ENCODE measurements around the gene MYH11.
"Not testable (repeated sequence)": the region's sequence is repeated elsewhere in the genome, so short reads cannot be mapped to it uniquely, and the experiment has no call there.

Gene MYH11

DNA sequence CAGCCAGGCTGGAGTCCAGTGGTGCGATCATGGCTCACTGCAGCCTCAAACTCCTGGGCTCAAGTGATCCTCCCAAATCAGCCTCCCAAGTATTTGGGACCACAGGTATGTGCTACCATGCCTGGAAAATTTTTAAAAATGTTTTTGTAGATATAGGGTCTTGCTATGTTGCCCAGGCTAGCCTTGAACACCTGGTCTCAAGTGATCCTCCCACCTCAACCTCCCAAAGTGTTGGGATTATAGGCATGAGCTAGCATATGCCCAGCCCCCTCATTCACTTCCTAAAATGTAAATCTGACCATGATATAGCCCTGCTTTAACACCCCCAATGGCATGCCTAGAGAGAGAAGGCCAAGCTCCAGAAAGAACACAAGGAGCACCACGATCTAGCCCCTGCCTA, 108.2 kb downstream of the MYH11 start:
- H3K36me3 ChIP-seq (replicated peaks): no peaks in the 10 kb centered on the region
- no peak for DNase-seq (ENCODE audit: low spot score in 2 of 2)
- in situ Hi-C loops (cut with MboI; ENCODE audit: low sequenced_read_pairs): no loop called here
- H3K9me3 ChIP-seq: no peaks in the 10 kb centered on the region
- H3K4me3 ChIP-seq: no peak overlapping the region
- H3K27me3 ChIP-seq (ENCODE audit: low read depth): no peaks in the 10 kb centered on the region
- H3K4me1 ChIP-seq: no peaks in the 10 kb centered on the region

DNA sequence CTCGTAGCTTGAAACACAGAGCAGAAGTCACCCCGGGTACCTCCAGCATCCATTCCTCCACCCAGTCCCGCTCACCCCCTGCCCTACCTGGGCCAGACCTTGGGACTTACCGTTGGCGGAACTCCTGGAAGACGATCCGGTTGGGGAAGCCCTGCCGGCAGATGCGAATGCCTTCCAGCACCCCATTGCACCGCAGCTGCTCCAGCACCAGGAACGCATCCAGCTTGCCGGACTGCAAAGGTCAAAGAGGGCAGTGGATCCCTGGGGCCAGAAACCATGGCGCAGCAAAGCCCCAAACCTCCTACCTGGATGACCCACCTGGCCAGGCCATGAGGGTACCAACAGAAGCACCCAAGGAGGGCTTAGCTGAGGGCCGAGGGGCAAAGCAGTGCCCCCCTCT, 108.9 kb downstream of the MYH11 start:
- H3K4me1 ChIP-seq: no peaks in the 10 kb centered on the region
- no peak for DNase-seq (ENCODE audit: low spot score in 2 of 2)
- no peaks in the 10 kb centered on the region for H3K27me3 ChIP-seq (ENCODE audit: low read depth)
- no peak overlapping the region for H3K4me3 ChIP-seq
- H3K36me3 ChIP-seq (replicated peaks): no peaks in the 10 kb centered on the region
- H3K9me3 ChIP-seq: no peaks in the 10 kb centered on the region
- in situ Hi-C loops (cut with MboI; ENCODE audit: low sequenced_read_pairs): no loop called here

DNA sequence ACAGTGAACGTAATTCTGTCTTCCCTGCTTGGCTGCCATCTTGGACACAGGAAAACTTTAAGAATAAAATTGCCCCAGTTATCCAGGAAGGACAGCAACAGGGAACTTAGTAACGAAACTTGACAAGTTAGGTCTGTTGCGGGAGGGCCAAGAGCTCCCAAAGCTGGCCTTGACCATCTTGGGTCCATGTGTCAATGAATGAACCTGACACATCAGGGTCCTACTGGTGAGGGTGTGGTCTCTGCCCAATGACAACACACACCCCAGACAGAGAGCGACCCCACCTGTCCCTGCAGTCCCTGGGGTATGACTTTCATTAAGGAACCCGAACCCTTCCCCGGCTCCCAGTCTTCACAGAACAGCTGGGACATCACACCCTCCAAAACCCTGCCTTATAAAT, 110.5 kb downstream of the MYH11 start:
- H3K4me3 ChIP-seq: no peak overlapping the region
- H3K36me3 ChIP-seq (replicated peaks): no peaks in the 10 kb centered on the region

GRCh38 chr16:15743657-15744056, 113.2 kb downstream of the MYH11 start:
- DNase-seq (ENCODE audit: low spot score in 2 of 2): no peak
- no peaks in the 10 kb centered on the region for H3K9me3 ChIP-seq
- in situ Hi-C loops (cut with MboI; ENCODE audit: low sequenced_read_pairs): no loop called here
- no peaks in the 10 kb centered on the region for H3K36me3 ChIP-seq (replicated peaks)
- no peaks in the 10 kb centered on the region for H3K4me1 ChIP-seq
- H3K4me3 ChIP-seq: no peak overlapping the region
- no peaks in the 10 kb centered on the region for H3K27me3 ChIP-seq (ENCODE audit: low read depth)

More for the DNA sequence above, 110.5 kb downstream of the MYH11 start:
- no peaks in the 10 kb centered on the region for H3K27me3 ChIP-seq (ENCODE audit: low read depth)
- in situ Hi-C loops (cut with MboI; ENCODE audit: low sequenced_read_pairs): no loop called here
- no peak for DNase-seq (ENCODE audit: low spot score in 2 of 2)
- H3K4me1 ChIP-seq: no peaks in the 10 kb centered on the region
- no peaks in the 10 kb centered on the region for H3K9me3 ChIP-seq

DNA sequence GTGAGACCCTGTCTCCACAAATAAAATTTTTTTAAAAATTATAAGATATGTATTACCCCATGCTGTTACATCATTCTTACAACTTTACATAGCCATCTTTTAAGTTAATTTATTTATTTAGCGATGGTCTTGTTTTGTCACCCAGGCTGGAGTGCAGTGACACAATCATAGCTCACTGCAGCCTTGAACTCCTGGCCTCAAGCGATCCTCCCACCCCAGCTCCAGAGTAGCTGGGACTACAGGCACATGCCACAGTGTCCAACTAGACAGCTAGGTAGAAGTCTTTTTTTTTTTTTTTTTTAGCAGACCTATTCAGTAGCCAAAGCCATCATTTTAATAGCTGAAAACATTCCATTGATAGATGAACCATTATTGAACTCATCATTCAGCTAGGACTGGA, 114.1 kb downstream of the MYH11 start:
- no peak for DNase-seq (ENCODE audit: low spot score in 2 of 2)
- in situ Hi-C loops (cut with MboI; ENCODE audit: low sequenced_read_pairs): no loop called here
- no peaks in the 10 kb centered on the region for H3K27me3 ChIP-seq (ENCODE audit: low read depth)
- no peaks in the 10 kb centered on the region for H3K36me3 ChIP-seq (replicated peaks)
- no peak overlapping the region for H3K4me3 ChIP-seq
- H3K4me1 ChIP-seq: no peaks in the 10 kb centered on the region
- no peaks in the 10 kb centered on the region for H3K9me3 ChIP-seq

- H3K4me3 ChIP-seq: no peak overlapping the region
- H3K4me1 ChIP-seq: no peaks in the 10 kb centered on the region
- in situ Hi-C loops (cut with MboI; ENCODE audit: low sequenced_read_pairs): no loop called here
- no peak for DNase-seq (ENCODE audit: low spot score in 2 of 2)
- H3K9me3 ChIP-seq: no peaks in the 10 kb centered on the region
- H3K36me3 ChIP-seq (replicated peaks): no peaks in the 10 kb centered on the region
- H3K27me3 ChIP-seq (ENCODE audit: low read depth): no peaks in the 10 kb centered on the region
These were observed 115.5 kb downstream of the MYH11 start for GRCh38 chr16:15741207-15741871.

DNA sequence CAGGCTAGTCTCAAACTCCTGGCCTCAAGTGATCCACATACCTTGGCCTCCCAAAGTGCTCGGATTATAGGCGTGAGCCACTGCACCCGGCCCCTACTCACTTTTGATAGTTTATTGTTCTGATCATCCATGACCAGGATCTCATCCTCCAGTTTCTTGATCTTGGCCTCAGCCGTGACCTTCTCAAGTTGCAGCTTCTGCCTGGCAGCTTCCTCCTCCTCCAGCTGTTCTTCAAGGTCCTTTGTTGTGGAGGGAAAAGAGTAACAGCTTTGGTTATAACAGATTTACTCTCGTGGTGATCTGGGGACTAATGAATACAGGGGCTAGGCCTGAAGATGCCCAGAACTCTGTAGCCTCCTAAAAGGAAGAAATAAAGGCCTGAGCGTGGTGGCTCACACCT, 116.9 kb downstream of the MYH11 start:
- in situ Hi-C loops (cut with MboI; ENCODE audit: low sequenced_read_pairs): no loop called here
- DNase-seq (ENCODE audit: low spot score in 2 of 2): no peak
- H3K4me1 ChIP-seq: no peaks in the 10 kb centered on the region
- H3K27me3 ChIP-seq (ENCODE audit: low read depth): no peaks in the 10 kb centered on the region
- H3K36me3 ChIP-seq (replicated peaks): no peaks in the 10 kb centered on the region
- no peaks in the 10 kb centered on the region for H3K9me3 ChIP-seq
- no peak overlapping the region for H3K4me3 ChIP-seq

- in situ Hi-C loops (cut with MboI; ENCODE audit: low sequenced_read_pairs): no loop called here
- H3K4me3 ChIP-seq: no peak overlapping the region
- H3K4me1 ChIP-seq: no peaks in the 10 kb centered on the region
- no peaks in the 10 kb centered on the region for H3K36me3 ChIP-seq (replicated peaks)
- no peaks in the 10 kb centered on the region for H3K9me3 ChIP-seq
- no peak for DNase-seq (ENCODE audit: low spot score in 2 of 2)
- no peaks in the 10 kb centered on the region for H3K27me3 ChIP-seq (ENCODE audit: low read depth)
These were observed 117.4 kb downstream of the MYH11 start for GRCh38 chr16:15739464-15739863.

DNA sequence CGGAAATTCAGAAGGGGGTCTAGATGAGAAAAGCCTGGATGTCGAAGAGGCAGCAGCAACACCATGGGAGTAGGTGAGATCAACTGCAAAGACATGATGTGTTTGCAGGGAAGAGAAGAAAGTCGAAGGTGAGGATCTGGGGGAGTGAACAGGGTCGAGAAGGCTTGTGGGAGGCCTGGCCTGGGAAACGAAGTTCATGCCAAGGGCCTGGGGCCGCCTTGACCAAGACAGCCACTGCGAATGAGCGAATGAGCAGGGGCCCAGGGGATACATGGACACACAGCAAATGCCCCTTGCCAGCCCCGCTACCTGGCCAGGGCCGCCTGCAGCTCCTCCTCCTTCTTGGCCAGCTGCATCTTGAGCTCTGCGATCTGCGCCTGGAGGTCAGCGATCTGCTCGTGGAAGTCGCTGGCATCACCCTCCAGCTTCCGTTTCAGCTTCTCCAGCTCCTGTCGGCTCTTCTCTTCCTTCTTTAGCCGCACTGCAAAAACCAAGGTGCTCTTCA, 119.6 kb downstream of the MYH11 start:
- no peaks in the 10 kb centered on the region for H3K4me1 ChIP-seq

DNA sequence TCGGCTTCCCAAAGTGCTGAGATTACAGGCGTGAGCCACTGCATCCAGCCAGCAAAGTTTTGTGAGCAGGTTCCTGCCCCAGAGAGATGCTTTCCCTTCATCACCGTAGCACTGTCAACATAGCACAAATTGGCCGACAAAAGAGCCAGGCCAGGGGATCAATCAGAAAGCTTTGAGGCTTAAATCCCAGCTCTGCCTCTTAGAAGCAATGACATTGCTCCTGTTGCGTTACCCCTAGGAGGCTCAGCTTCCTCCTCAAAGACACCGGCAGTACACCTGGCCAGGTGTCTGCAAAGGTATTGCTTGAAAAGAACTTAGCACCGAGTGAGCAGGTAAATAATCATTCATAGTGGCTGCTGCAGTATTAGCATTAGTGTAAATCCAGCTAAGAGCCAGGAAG, 120.3 kb downstream of the MYH11 start:
- no peaks in the 10 kb centered on the region for H3K9me3 ChIP-seq
- H3K4me1 ChIP-seq: no peaks in the 10 kb centered on the region
- H3K27me3 ChIP-seq (ENCODE audit: low read depth): no peaks in the 10 kb centered on the region
- DNase-seq (ENCODE audit: low spot score in 2 of 2): no peak
- no peak overlapping the region for H3K4me3 ChIP-seq
- in situ Hi-C loops (cut with MboI; ENCODE audit: low sequenced_read_pairs): no loop called here
- H3K36me3 ChIP-seq (replicated peaks): no peaks in the 10 kb centered on the region

More for the DNA sequence above, 119.6 kb downstream of the MYH11 start:
- Histone ChIP-seq H3K9me3 (no peaks in the 10 kb centered on the region), H3K4me3 (no peak overlapping the region), H3K27me3 (ENCODE audit: low read depth) (no peaks in the 10 kb centered on the region), H3K36me3 (replicated peaks) (no peaks in the 10 kb centered on the region)
- in situ Hi-C loops (cut with MboI; ENCODE audit: low sequenced_read_pairs): no loop called here
- no peak for DNase-seq (ENCODE audit: low spot score in 2 of 2)

GRCh38 chr16:15735610-15736009, 121.2 kb downstream of the MYH11 start:
- in situ Hi-C loops (cut with MboI; ENCODE audit: low sequenced_read_pairs): no loop called here
- no peak for DNase-seq (ENCODE audit: low spot score in 2 of 2)
- no peaks in the 10 kb centered on the region for H3K36me3 ChIP-seq (replicated peaks)
- H3K27me3 ChIP-seq (ENCODE audit: low read depth): no peaks in the 10 kb centered on the region
- H3K9me3 ChIP-seq: no peaks in the 10 kb centered on the region
- no peaks in the 10 kb centered on the region for H3K4me1 ChIP-seq
- no peak overlapping the region for H3K4me3 ChIP-seq

DNA sequence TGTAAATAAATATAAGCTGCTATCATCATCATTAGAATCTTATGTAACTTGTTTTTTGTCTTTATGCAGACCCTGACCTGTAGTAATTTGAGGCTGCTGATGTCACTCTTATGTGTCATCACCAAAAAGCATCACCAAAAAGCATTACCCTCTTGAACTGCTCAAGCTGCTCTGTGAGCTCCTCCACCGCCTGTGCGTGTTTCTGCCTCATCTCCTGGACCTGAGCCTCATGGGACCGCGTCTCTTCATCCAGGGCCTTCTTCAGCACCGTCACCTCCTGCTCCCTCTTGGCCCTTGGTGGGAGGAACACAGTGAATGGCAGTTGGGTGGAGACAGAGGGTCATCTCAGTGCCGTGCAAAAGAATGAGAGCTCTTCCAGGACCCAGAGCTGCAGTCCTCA, 124.4 kb downstream of the MYH11 start:
- no peak for DNase-seq (ENCODE audit: low spot score in 2 of 2)
- Histone ChIP-seq H3K9me3 (no peaks in the 10 kb centered on the region), H3K4me1 (no peaks in the 10 kb centered on the region), H3K4me3 (no peak overlapping the region), H3K36me3 (replicated peaks) (no peaks in the 10 kb centered on the region), H3K27me3 (ENCODE audit: low read depth) (no peaks in the 10 kb centered on the region)
- in situ Hi-C loops (cut with MboI; ENCODE audit: low sequenced_read_pairs): no loop called here

DNA sequence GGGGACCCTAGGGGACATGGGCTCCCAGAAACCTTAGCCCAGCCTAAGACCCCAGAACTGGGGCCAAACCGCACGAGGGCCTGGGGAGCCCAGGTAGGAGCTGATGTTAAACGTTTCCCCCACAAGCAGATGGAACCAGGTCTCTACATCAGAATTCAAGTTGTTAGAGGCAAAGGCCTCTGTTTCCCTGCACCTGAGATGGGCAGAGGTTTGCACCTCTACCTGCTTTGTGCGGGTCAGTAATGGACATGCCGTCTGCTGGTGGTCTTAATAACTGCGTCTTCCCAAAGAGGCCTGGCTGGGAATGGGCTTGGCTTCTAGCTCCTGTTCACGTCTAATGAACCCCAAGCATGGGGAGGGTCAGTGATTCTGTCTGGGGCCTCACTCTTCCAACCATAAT, 127.7 kb downstream of the MYH11 start:
- H3K4me3 ChIP-seq: no peak overlapping the region
- peaks cover 8% of the 10 kb centered on the region for H3K36me3 ChIP-seq (replicated peaks)
- in situ Hi-C loops (cut with MboI; ENCODE audit: low sequenced_read_pairs): no loop called here
- no peaks in the 10 kb centered on the region for H3K27me3 ChIP-seq (ENCODE audit: low read depth)
- no peaks in the 10 kb centered on the region for H3K9me3 ChIP-seq
- no peak for DNase-seq (ENCODE audit: low spot score in 2 of 2)
- H3K4me1 ChIP-seq: no peaks in the 10 kb centered on the region

GRCh38 chr16:15727697-15728096, 129.1 kb downstream of the MYH11 start:
- H3K36me3 ChIP-seq (replicated peaks); H3K4me3 ChIP-seq; H3K4me1 ChIP-seq; H3K9me3 ChIP-seq; in situ Hi-C loops (cut with MboI; ENCODE audit: low sequenced_read_pairs); H3K27me3 ChIP-seq (ENCODE audit: low read depth); DNase-seq (ENCODE audit: low spot score in 2 of 2): not testable (repeated sequence)

- Histone ChIP-seq H3K4me1 (no peaks in the 10 kb centered on the region), H3K27me3 (ENCODE audit: low read depth) (no peaks in the 10 kb centered on the region), H3K4me3 (no peak overlapping the region), H3K9me3 (no peaks in the 10 kb centered on the region), H3K36me3 (replicated peaks) (peaks cover 8% of the 10 kb centered on the region)
- DNase-seq (ENCODE audit: low spot score in 2 of 2): no peak
- in situ Hi-C loops (cut with MboI; ENCODE audit: low sequenced_read_pairs): no loop called here
These were observed 130.1 kb downstream of the MYH11 start for GRCh38 chr16:15726715-15727114.

All from HAP-1 (cell line).